ENCODE results near the gene PRKAA1.
"Not testable (repeated sequence)": the region's sequence is repeated elsewhere in the genome, so short reads cannot be mapped to it uniquely, and the experiment has no call there.

PRKAA1 gene

GRCh38 chr5:40813698-40814281, 15.6 kb upstream of the PRKAA1 start:
- H3K9me3 ChIP-seq (ENCODE audit: insufficient read depth, low read depth, low read length) = no peaks in the 10 kb centered on the region
- no peaks in the 10 kb centered on the region for H3K36me3 ChIP-seq (ENCODE audit: insufficient read depth, low read depth, low read length)
- H3K9ac ChIP-seq (ENCODE audit: low read depth, low read length) = no peak overlapping the region
- H3K27me3 ChIP-seq (ENCODE audit: insufficient read depth, low read length) = no peaks in the 10 kb centered on the region
- 0 out of 2 replicates have a peak, but pooled peaks cover 2% of the 10 kb centered on the region for H3K4me1 ChIP-seq (ENCODE audit: insufficient read depth, low read length)
- H3K27ac ChIP-seq (ENCODE audit: low read length) = no peak overlapping the region
- no peak overlapping the region for H3K4me3 ChIP-seq (ENCODE audit: low read length)

GRCh38 chr5:40812125-40812524, 14.0 kb upstream of the PRKAA1 start:
- Histone ChIP-seq H3K9me3 (ENCODE audit: insufficient read depth, low read depth, low read length) (no peaks in the 10 kb centered on the region), H3K27me3 (ENCODE audit: insufficient read depth, low read length) (no peaks in the 10 kb centered on the region), H3K36me3 (ENCODE audit: insufficient read depth, low read depth, low read length) (no peaks in the 10 kb centered on the region), H3K4me1 (ENCODE audit: insufficient read depth, low read length) (0 out of 2 replicates have a peak, but pooled peaks cover 5% of the 10 kb centered on the region), H3K9ac (ENCODE audit: low read depth, low read length) (no peak overlapping the region), H3K27ac (ENCODE audit: low read length) (no peak overlapping the region), H3K4me3 (ENCODE audit: low read length) (no peak overlapping the region)

- Histone ChIP-seq H3K4me1 (ENCODE audit: insufficient read depth, low read length) (peaks cover 5% of the 10 kb centered on the region; the same call in 1 of the 2 replicates), H3K9me3 (ENCODE audit: insufficient read depth, low read depth, low read length) (no peaks in the 10 kb centered on the region), H3K4me3 (ENCODE audit: low read length) (no peak overlapping the region), H3K36me3 (ENCODE audit: insufficient read depth, low read depth, low read length) (no peaks in the 10 kb centered on the region), H3K27ac (ENCODE audit: low read length) (no peak overlapping the region), H3K9ac (ENCODE audit: low read depth, low read length) (no peak overlapping the region), H3K27me3 (ENCODE audit: insufficient read depth, low read length) (no peaks in the 10 kb centered on the region)
Measured at GRCh38 chr5:40801771-40802562, 3.8 kb upstream of the PRKAA1 start.

- Histone ChIP-seq H3K36me3 (ENCODE audit: insufficient read depth, low read depth, low read length) (peaks cover 6% of the 10 kb centered on the region; the same call in 1 of the 2 replicates), H3K4me1 (ENCODE audit: insufficient read depth, low read length) (peaks cover 9% of the 10 kb centered on the region), H3K4me3 (ENCODE audit: low read length) (peak overlapping the region; percentile 95), H3K27me3 (ENCODE audit: insufficient read depth, low read length) (no peaks in the 10 kb centered on the region), H3K27ac (ENCODE audit: low read length) (no peak overlapping the region), H3K9me3 (ENCODE audit: insufficient read depth, low read depth, low read length) (no peaks in the 10 kb centered on the region), H3K9ac (ENCODE audit: low read depth, low read length) (peak overlapping the region; percentile 97; the same call in 1 of the 2 replicates)
Measured at GRCh38 chr5:40799258-40799657, 1.1 kb upstream of the PRKAA1 start.

GRCh38 chr5:40798801-40799210, 632 bp upstream of the PRKAA1 start:
- H3K9ac ChIP-seq (ENCODE audit: low read depth, low read length) = peak overlapping the region; percentile 97; the same call in 1 of the 2 replicates
- H3K4me3 ChIP-seq (ENCODE audit: low read length) = peak overlapping the region; percentile 95
- H3K4me1 ChIP-seq (ENCODE audit: insufficient read depth, low read length) = peaks cover 9% of the 10 kb centered on the region
- no peaks in the 10 kb centered on the region for H3K9me3 ChIP-seq (ENCODE audit: insufficient read depth, low read depth, low read length)
- peaks cover 6% of the 10 kb centered on the region; the same call in 1 of the 2 replicates for H3K36me3 ChIP-seq (ENCODE audit: insufficient read depth, low read depth, low read length)
- H3K27me3 ChIP-seq (ENCODE audit: insufficient read depth, low read length) = no peaks in the 10 kb centered on the region
- H3K27ac ChIP-seq (ENCODE audit: low read length) = peak overlapping the region; percentile 82

- Histone ChIP-seq H3K27me3 (ENCODE audit: insufficient read depth, low read length) (no peaks in the 10 kb centered on the region), H3K27ac (ENCODE audit: low read length) (peak overlapping the region; percentile 4), H3K36me3 (ENCODE audit: insufficient read depth, low read depth, low read length) (peaks cover 6% of the 10 kb centered on the region; the same call in 1 of the 2 replicates), H3K4me3 (ENCODE audit: low read length) (peak overlapping the region; percentile 97), H3K9me3 (ENCODE audit: insufficient read depth, low read depth, low read length) (no peaks in the 10 kb centered on the region), H3K4me1 (ENCODE audit: insufficient read depth, low read length) (peaks cover 9% of the 10 kb centered on the region), H3K9ac (ENCODE audit: low read depth, low read length) (peak overlapping the region; percentile 85)
Measured at GRCh38 chr5:40797273-40798011, 732 bp downstream of the PRKAA1 start.

- peak overlapping the region; percentile 97 for H3K4me3 ChIP-seq (ENCODE audit: low read length)
- peaks cover 6% of the 10 kb centered on the region; the same call in 1 of the 2 replicates for H3K36me3 ChIP-seq (ENCODE audit: insufficient read depth, low read depth, low read length)
- H3K27ac ChIP-seq (ENCODE audit: low read length) = no peak overlapping the region
- H3K27me3 ChIP-seq (ENCODE audit: insufficient read depth, low read length) = no peaks in the 10 kb centered on the region
- no peaks in the 10 kb centered on the region for H3K9me3 ChIP-seq (ENCODE audit: insufficient read depth, low read depth, low read length)
- peaks cover 9% of the 10 kb centered on the region for H3K4me1 ChIP-seq (ENCODE audit: insufficient read depth, low read length)
- H3K9ac ChIP-seq (ENCODE audit: low read depth, low read length) = peak overlapping the region; percentile 85; the same call in 1 of the 2 replicates
Measured at GRCh38 chr5:40796487-40796889, 1.7 kb downstream of the PRKAA1 start.

- not testable (repeated sequence) for H3K36me3 ChIP-seq (ENCODE audit: insufficient read depth, low read depth, low read length); H3K9ac ChIP-seq (ENCODE audit: low read depth, low read length); H3K27me3 ChIP-seq (ENCODE audit: insufficient read depth, low read length); H3K4me1 ChIP-seq (ENCODE audit: insufficient read depth, low read length); H3K9me3 ChIP-seq (ENCODE audit: insufficient read depth, low read depth, low read length); H3K4me3 ChIP-seq (ENCODE audit: low read length); H3K27ac ChIP-seq (ENCODE audit: low read length)
Measured at GRCh38 chr5:40794877-40795276, 3.3 kb downstream of the PRKAA1 start.

- H3K9me3 ChIP-seq (ENCODE audit: insufficient read depth, low read depth, low read length); H3K36me3 ChIP-seq (ENCODE audit: insufficient read depth, low read depth, low read length); H3K27ac ChIP-seq (ENCODE audit: low read length); H3K27me3 ChIP-seq (ENCODE audit: insufficient read depth, low read length); H3K4me3 ChIP-seq (ENCODE audit: low read length); H3K4me1 ChIP-seq (ENCODE audit: insufficient read depth, low read length); H3K9ac ChIP-seq (ENCODE audit: low read depth, low read length): not testable (repeated sequence)
Measured at GRCh38 chr5:40794340-40794739, 3.8 kb downstream of the PRKAA1 start.

GRCh38 chr5:40792691-40793090, 5.5 kb downstream of the PRKAA1 start:
- H3K4me3 ChIP-seq (ENCODE audit: low read length); H3K36me3 ChIP-seq (ENCODE audit: insufficient read depth, low read depth, low read length); H3K9me3 ChIP-seq (ENCODE audit: insufficient read depth, low read depth, low read length); H3K27me3 ChIP-seq (ENCODE audit: insufficient read depth, low read length); H3K4me1 ChIP-seq (ENCODE audit: insufficient read depth, low read length); H3K9ac ChIP-seq (ENCODE audit: low read depth, low read length); H3K27ac ChIP-seq (ENCODE audit: low read length): not testable (repeated sequence)

- Histone ChIP-seq H3K4me3 (ENCODE audit: low read length) (no peak overlapping the region), H3K27ac (ENCODE audit: low read length) (no peak overlapping the region), H3K36me3 (ENCODE audit: insufficient read depth, low read depth, low read length) (peaks cover 6% of the 10 kb centered on the region; the same call in 1 of the 2 replicates), H3K27me3 (ENCODE audit: insufficient read depth, low read length) (no peaks in the 10 kb centered on the region), H3K9me3 (ENCODE audit: insufficient read depth, low read depth, low read length) (no peaks in the 10 kb centered on the region; the same call in 1 of the 2 replicates), H3K4me1 (ENCODE audit: insufficient read depth, low read length) (peaks cover 3% of the 10 kb centered on the region), H3K9ac (ENCODE audit: low read depth, low read length) (no peak overlapping the region)
Measured at GRCh38 chr5:40791715-40792139, 6.4 kb downstream of the PRKAA1 start.

Data from iPS-20b (cell line).